HCT116 (cell line): Measurements from ENCODE around the gene SUV39H2.
"Not testable (repeated sequence)": the region's sequence is repeated elsewhere in the genome, so short reads cannot be mapped to it uniquely, and the experiment has no call there.

Experiments used
- CEBPB ChIP-seq: IDR thresholded peaks from 2 replicates; pipeline ENCODE4 v1.6.1; 2012; ENCODE audit warnings: low read depth
- EZH2 ChIP-seq: fragments of 200-600 bp; sonication (generic); IDR thresholded peaks from 2 replicates; pipeline ENCODE4 v1.6.1; 2017; ENCODE audit warnings: antibody characterized with exemption, mixed run types
- EZH2phosphoT487 ChIP-seq: fragments of 200-600 bp; IDR thresholded peaks from 2 replicates; pipeline ENCODE4 v1.6.1; 2018; ENCODE audit warnings: antibody characterized with exemption, borderline replicate concordance
- JUND ChIP-seq: IDR thresholded peaks from 2 replicates; pipeline ENCODE4 v1.6.1; 2012
- POLR2A ChIP-seq: IDR thresholded peaks from 2 replicates; pipeline ENCODE4 v1.7.0; 2011; ENCODE audit warnings: borderline replicate concordance; ENCODE audit not compliant: insufficient read depth, insufficient read length; ENCODE audit errors: extremely low read depth
- RAD21 ChIP-seq: IDR thresholded peaks from 2 replicates; pipeline ENCODE4 v1.6.1; 2012; ENCODE audit warnings: low read depth, mild to moderate bottlenecking
- SIN3A ChIP-seq: IDR thresholded peaks from 2 replicates; pipeline ENCODE4 v1.6.1; 2012; ENCODE audit warnings: low read depth
- SP1 ChIP-seq: IDR thresholded peaks from 2 replicates; pipeline ENCODE4 v1.6.1; 2012; ENCODE audit warnings: low read depth
- YY1 ChIP-seq: IDR thresholded peaks from 2 replicates; pipeline ENCODE4 v1.6.1; 2011; ENCODE audit warnings: low read length, low read depth, moderate library complexity, mild to moderate bottlenecking; ENCODE audit not compliant: insufficient replicate concordance; ENCODE audit errors: extremely low read depth
- TF ChIP-seq, protein P1 (sequence below), 3 experiments: fragments of 200-600 bp in 1 of 3; sonication (generic) in 1 of 3; IDR thresholded peaks in 2 of 3; conservative IDR thresholded peaks in 1 of 3; 2 replicates each; pipeline ENCODE4 v1.5.1; 2012 to 2017; ENCODE audit warnings: low read depth in 2 of 3, low read length in 2 of 3, antibody characterized with exemption in 1 of 3, borderline replicate concordance in 1 of 3, control low read depth in 1 of 3, mild to moderate bottlenecking in 1 of 3, mixed read lengths in 1 of 3, mixed run types in 1 of 3, moderate library complexity in 1 of 3; ENCODE audit not compliant: insufficient read depth in 1 of 3
- TF ChIP-seq, protein P2 (sequence below): IDR thresholded peaks from 2 replicates; pipeline ENCODE4 v1.6.1; 2012
- TF ChIP-seq, protein P3 (sequence below): IDR thresholded peaks from 2 replicates; pipeline ENCODE4 v1.6.1; 2012

DNA sequence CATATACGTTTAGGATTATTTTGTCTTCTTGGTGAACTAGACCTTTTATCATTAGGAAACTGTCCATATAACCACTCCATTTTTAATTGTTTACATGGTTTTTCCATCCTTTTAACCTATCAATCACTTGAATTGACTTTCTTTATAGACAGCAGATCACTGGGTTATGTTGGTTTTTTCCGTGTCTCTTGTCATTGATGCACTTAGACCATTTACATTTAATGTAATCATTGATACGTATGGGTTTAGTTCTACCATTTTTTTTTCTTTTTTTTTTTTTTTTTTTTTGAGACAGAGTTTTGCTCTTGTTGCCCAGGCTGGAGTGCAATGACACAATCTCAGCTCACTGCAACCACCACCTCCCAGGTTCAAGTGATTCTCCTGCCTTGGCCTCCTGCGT lies 28.9 kb downstream of the SUV39H2 start:
- TF ChIP-seq, protein P1, sequence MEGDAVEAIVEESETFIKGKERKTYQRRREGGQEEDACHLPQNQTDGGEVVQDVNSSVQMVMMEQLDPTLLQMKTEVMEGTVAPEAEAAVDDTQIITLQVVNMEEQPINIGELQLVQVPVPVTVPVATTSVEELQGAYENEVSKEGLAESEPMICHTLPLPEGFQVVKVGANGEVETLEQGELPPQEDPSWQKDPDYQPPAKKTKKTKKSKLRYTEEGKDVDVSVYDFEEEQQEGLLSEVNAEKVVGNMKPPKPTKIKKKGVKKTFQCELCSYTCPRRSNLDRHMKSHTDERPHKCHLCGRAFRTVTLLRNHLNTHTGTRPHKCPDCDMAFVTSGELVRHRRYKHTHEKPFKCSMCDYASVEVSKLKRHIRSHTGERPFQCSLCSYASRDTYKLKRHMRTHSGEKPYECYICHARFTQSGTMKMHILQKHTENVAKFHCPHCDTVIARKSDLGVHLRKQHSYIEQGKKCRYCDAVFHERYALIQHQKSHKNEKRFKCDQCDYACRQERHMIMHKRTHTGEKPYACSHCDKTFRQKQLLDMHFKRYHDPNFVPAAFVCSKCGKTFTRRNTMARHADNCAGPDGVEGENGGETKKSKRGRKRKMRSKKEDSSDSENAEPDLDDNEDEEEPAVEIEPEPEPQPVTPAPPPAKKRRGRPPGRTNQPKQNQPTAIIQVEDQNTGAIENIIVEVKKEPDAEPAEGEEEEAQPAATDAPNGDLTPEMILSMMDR (IDR thresholded peaks at IDR 0.05 in 2 of 3, conservative IDR thresholded peaks at IDR 0.05 in 1 of 3; ENCODE audit: borderline replicate concordance in 1 of 3, insufficient read depth in 1 of 3, low read depth in 2 of 3, low read length in 2 of 3), result not testable (repeated sequence)
- TF ChIP-seq SP1, POLR2A, EZH2, CEBPB, EZH2phosphoT487, YY1, SIN3A, JUND, RAD21: not testable (repeated sequence)
- TF ChIP-seq, protein P2, sequence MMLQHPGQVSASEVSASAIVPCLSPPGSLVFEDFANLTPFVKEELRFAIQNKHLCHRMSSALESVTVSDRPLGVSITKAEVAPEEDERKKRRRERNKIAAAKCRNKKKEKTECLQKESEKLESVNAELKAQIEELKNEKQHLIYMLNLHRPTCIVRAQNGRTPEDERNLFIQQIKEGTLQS, result not testable (repeated sequence)
- TF ChIP-seq, protein P3, sequence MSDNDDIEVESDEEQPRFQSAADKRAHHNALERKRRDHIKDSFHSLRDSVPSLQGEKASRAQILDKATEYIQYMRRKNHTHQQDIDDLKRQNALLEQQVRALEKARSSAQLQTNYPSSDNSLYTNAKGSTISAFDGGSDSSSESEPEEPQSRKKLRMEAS, result not testable (repeated sequence)
